Measurements from ENCODE around the gene PDGFRB. TPM values are rescaled to one million over a fixed set of nuclear protein-coding genes. Genes with fewer than 3 reads are reported as not detected.

Gene PDGFRB
- total RNA-seq, 1 donor from 2014 or later, result 2.9 TPM

DNA sequence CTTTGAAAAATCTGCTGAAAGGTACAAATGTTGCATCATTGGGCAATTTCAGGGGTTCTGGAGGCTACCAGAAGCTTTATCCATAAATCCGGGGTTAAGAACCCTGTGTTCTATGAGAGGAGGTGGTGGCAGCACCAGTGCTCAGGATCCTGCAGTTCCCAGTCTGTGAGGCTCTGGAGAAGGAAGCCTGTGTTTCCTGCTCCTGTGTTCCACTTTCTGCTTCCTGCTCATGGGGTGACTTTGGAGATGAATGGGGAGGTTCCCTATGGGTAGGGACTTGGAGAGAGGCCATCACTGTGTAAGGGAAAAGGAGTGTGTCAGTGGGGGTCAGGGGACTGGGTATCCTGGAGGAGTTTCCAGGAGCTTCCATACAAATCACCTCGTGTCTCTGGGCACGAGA is 13.2 kb upstream of the PDGFRB start:
- no peak for DNase-seq
- TF ChIP-seq, protein P1, sequence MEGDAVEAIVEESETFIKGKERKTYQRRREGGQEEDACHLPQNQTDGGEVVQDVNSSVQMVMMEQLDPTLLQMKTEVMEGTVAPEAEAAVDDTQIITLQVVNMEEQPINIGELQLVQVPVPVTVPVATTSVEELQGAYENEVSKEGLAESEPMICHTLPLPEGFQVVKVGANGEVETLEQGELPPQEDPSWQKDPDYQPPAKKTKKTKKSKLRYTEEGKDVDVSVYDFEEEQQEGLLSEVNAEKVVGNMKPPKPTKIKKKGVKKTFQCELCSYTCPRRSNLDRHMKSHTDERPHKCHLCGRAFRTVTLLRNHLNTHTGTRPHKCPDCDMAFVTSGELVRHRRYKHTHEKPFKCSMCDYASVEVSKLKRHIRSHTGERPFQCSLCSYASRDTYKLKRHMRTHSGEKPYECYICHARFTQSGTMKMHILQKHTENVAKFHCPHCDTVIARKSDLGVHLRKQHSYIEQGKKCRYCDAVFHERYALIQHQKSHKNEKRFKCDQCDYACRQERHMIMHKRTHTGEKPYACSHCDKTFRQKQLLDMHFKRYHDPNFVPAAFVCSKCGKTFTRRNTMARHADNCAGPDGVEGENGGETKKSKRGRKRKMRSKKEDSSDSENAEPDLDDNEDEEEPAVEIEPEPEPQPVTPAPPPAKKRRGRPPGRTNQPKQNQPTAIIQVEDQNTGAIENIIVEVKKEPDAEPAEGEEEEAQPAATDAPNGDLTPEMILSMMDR (IDR thresholded peaks at IDR 0.05; ENCODE audit: partially characterized antibody, unreplicated experiment), result no peak
- H3K36me3 Mint-ChIP-seq (ENCODE audit: unreplicated experiment), result no peaks in the 10 kb centered on the region
- H3K27ac Mint-ChIP-seq (ENCODE audit: unreplicated experiment), result no peak overlapping the region
- peaks cover 12% of the 10 kb centered on the region for H3K9me3 Mint-ChIP-seq (ENCODE audit: unreplicated experiment)
- no peak overlapping the region for H3K4me3 Mint-ChIP-seq (ENCODE audit: unreplicated experiment)
- H3K4me1 Mint-ChIP-seq (ENCODE audit: low read depth, unreplicated experiment), result peaks cover 21% of the 10 kb centered on the region
- peaks cover 22% of the 10 kb centered on the region for H3K27me3 Mint-ChIP-seq (ENCODE audit: unreplicated experiment)

DNA sequence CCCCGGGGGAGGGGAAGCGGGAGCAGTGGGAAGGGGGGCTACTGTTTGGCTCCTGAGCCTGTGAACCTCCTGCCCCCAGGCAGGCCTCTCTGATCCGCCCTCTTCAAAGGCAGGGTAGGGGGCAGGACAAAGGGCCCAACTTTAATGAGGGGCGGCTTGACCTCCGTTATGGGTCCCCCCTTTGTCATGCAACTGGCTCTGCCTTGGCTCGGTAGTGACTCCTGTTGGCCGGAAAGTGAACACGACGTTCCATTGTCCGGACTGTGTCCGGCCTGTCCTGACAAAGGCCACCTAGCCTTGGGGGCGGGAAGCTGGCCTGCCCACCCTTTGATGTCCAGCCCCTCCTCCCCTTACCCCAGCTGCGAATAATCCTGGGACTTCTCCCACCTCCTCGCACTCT is 12.3 kb upstream of the PDGFRB start:
- Mint-ChIP-seq H3K36me3 (ENCODE audit: unreplicated experiment) (no peaks in the 10 kb centered on the region), H3K27ac (ENCODE audit: unreplicated experiment) (no peak overlapping the region), H3K27me3 (ENCODE audit: unreplicated experiment) (peaks cover 22% of the 10 kb centered on the region), H3K9me3 (ENCODE audit: unreplicated experiment) (peaks cover 12% of the 10 kb centered on the region), H3K4me1 (ENCODE audit: low read depth, unreplicated experiment) (peaks cover 28% of the 10 kb centered on the region), H3K4me3 (ENCODE audit: unreplicated experiment) (no peak overlapping the region)
- no peak for DNase-seq
- TF ChIP-seq, protein P1 (IDR thresholded peaks at IDR 0.05; ENCODE audit: partially characterized antibody, unreplicated experiment), result peak; percentile 27

DNA sequence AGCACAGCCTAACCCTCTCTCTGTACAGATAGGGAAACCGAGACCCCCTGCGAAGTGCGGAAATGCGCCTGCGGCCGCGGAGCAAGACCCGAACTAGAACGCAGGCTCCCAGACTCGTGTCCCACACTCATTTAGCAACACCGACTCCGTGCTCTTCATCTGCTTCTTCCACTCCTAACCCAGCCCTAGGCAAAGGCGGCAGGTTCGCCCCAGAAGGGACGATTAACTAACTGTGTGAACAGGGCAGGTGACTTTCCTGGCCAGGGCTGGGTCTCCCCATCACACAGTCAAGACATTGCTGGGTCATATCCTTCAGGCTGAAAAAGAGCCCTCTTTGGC is 11.8 kb upstream of the PDGFRB start:
- no peak overlapping the region for H3K27ac Mint-ChIP-seq (ENCODE audit: unreplicated experiment)
- peaks cover 12% of the 10 kb centered on the region for H3K9me3 Mint-ChIP-seq (ENCODE audit: unreplicated experiment)
- H3K36me3 Mint-ChIP-seq (ENCODE audit: unreplicated experiment), result no peaks in the 10 kb centered on the region
- no peak overlapping the region for H3K4me3 Mint-ChIP-seq (ENCODE audit: unreplicated experiment)
- TF ChIP-seq, protein P1 (IDR thresholded peaks at IDR 0.05; ENCODE audit: partially characterized antibody, unreplicated experiment), result no peak
- DNase-seq, result no peak
- peaks cover 28% of the 10 kb centered on the region for H3K4me1 Mint-ChIP-seq (ENCODE audit: low read depth, unreplicated experiment)
- H3K27me3 Mint-ChIP-seq (ENCODE audit: unreplicated experiment), result peaks cover 22% of the 10 kb centered on the region

DNA sequence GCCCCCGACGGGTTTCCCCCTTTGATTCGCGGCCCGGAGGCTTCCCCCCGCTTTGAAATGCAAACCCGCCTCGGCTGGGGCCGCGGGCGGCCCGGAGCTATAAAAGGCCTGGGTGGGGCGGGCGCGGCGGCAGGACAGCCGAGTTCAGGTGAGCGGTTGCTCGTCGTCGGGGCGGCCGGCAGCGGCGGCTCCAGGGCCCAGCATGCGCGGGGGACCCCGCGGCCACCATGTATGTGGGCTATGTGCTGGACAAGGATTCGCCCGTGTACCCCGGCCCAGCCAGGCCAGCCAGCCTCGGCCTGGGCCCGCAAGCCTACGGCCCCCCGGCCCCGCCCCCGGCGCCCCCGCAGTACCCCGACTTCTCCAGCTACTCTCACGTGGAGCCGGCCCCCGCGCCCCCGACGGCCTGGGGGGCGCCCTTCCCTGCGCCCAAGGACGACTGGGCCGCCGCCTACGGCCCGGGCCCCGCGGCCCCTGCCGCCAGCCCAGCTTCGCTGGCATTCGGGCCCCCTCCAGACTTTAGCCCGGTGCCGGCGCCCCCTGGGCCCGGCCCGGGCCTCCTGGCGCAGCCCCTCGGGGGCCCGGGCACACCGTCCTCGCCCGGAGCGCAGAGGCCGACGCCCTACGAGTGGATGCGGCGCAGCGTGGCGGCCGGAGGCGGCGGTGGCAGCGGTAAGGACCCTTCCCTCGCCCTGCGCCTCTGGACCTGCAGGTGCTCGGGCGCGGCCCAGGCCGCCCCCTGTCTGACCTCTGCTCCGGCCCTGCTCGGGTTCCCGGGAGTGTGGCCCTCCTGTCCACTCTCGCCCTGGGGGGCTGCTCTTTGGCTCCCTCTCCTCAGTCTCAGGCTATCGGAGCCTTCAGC is 11.2 kb upstream of the PDGFRB start, which contains the start of gene CDX1:
TSS of gene CDX1 (plus strand) at position 129 of the 862 bp plus-strand sequence. CDS start at position 228, 99 bp downstream.
- Mint-ChIP-seq H3K4me3 (ENCODE audit: unreplicated experiment) (peak within 1 kb of the TSS; percentile 63), H3K27me3 (ENCODE audit: unreplicated experiment) (peaks cover 22% of the 10 kb centered on the region), H3K4me1 (ENCODE audit: low read depth, unreplicated experiment) (peaks cover 31% of the 10 kb centered on the region), H3K9me3 (ENCODE audit: unreplicated experiment) (peaks cover 12% of the 10 kb centered on the region), H3K36me3 (ENCODE audit: unreplicated experiment) (no peaks in the 10 kb centered on the region), H3K27ac (ENCODE audit: unreplicated experiment) (peak within 1 kb of the TSS; percentile 1)
- TF ChIP-seq, protein P1 (IDR thresholded peaks at IDR 0.05; ENCODE audit: partially characterized antibody, unreplicated experiment), result no peak
- DNase-seq, result no peak

DNA sequence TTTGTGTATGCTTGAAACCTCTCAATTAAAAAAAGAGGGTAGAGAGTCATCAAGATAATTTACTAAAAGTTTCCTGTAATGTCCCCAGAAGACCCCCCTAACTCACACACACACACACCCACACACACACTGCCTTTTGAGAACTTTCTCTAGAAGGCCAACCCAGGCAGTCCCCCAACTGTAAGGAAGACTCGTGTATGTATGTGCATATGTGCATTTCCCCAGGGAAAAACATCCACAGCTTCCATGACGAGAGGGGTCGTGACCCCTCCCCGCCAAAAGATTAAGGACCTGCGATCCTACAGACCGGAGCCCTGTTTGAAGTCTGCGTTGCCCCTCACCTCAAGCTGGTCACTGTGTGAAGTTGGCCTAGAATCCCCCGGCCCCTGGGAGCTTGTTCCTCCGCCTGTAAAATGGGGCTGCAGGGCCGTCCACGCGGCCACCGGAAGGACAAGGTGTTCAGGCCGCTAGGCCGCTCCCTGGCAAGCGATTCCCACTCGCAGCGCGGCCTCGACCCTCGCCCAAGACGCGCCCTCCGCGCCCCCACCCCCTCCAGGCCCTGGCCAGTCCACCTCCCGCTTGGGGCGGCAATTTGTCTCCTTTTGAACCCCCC is 10.5 kb upstream of the PDGFRB start:
- Mint-ChIP-seq H3K4me3 (ENCODE audit: unreplicated experiment) (peak overlapping the region; percentile 63), H3K27ac (ENCODE audit: unreplicated experiment) (peak overlapping the region; percentile 1), H3K36me3 (ENCODE audit: unreplicated experiment) (no peaks in the 10 kb centered on the region), H3K9me3 (ENCODE audit: unreplicated experiment) (peaks cover 16% of the 10 kb centered on the region), H3K27me3 (ENCODE audit: unreplicated experiment) (peaks cover 22% of the 10 kb centered on the region), H3K4me1 (ENCODE audit: low read depth, unreplicated experiment) (peaks cover 32% of the 10 kb centered on the region)
- no peak for DNase-seq
- TF ChIP-seq, protein P1 (IDR thresholded peaks at IDR 0.05; ENCODE audit: partially characterized antibody, unreplicated experiment), result no peak

Measured in glutamatergic neuron (in vitro differentiated cells).